Measurements from ENCODE around the gene WDFY2. TPM values are rescaled to one million over a fixed set of nuclear protein-coding genes. Genes with fewer than 3 reads are reported as not detected.
A peak's percentile ranks its signal among the peaks of the same experiment; 100 is the strongest.
"Not testable (repeated sequence)": the region's sequence is repeated elsewhere in the genome, so short reads cannot be mapped to it uniquely, and the experiment has no call there.

WDFY2 gene
- total RNA-seq, 1 experiment from 2014 or later = 5.3 TPM

- DNase-seq (ENCODE audit: low spot score) = no peak
Measured at GRCh38 chr13:51562011-51562671, 22.1 kb upstream of the WDFY2 start.

GRCh38 chr13:51564252-51564651 lies 20.0 kb upstream of the WDFY2 start:
- peak; percentile 63 for DNase-seq (ENCODE audit: low spot score)

GRCh38 chr13:51564671-51565070 lies 19.6 kb upstream of the WDFY2 start:
- DNase-seq (ENCODE audit: low spot score) = no peak

GRCh38 chr13:51569001-51569400 lies 15.3 kb upstream of the WDFY2 start:
- DNase-seq (ENCODE audit: low spot score) = not testable (repeated sequence)

GRCh38 chr13:51576754-51577153 lies 7.5 kb upstream of the WDFY2 start:
- DNase-seq (ENCODE audit: low spot score) = no peak

GRCh38 chr13:51577690-51578089 lies 6.6 kb upstream of the WDFY2 start:
- peak; percentile 42 for DNase-seq (ENCODE audit: low spot score)

GRCh38 chr13:51579676-51580075 lies 4.6 kb upstream of the WDFY2 start:
- no peak for DNase-seq (ENCODE audit: low spot score)

GRCh38 chr13:51581148-51581820 lies 3.0 kb upstream of the WDFY2 start:
- no peak for DNase-seq (ENCODE audit: low spot score)

- no peak for DNase-seq (ENCODE audit: low spot score)
Measured at GRCh38 chr13:51583469-51583874, 790 bp upstream of the WDFY2 start.

- peak; percentile 75 for DNase-seq (ENCODE audit: low spot score)
Measured at GRCh38 chr13:51584731-51585672, 740 bp downstream of the WDFY2 start.

- DNase-seq (ENCODE audit: low spot score) = no peak
Measured at GRCh38 chr13:51585696-51586095, 1.4 kb downstream of the WDFY2 start.

GRCh38 chr13:51587372-51587771 lies 3.1 kb downstream of the WDFY2 start:
- no peak for DNase-seq (ENCODE audit: low spot score)

- no peak for DNase-seq (ENCODE audit: low spot score)
Measured at GRCh38 chr13:51588406-51588949, 4.2 kb downstream of the WDFY2 start.

GRCh38 chr13:51589793-51590192 lies 5.5 kb downstream of the WDFY2 start:
- DNase-seq (ENCODE audit: low spot score) = no peak

- no peak for DNase-seq (ENCODE audit: low spot score)
Measured at GRCh38 chr13:51590231-51590970, 6.1 kb downstream of the WDFY2 start.

GRCh38 chr13:51590971-51591627 lies 6.8 kb downstream of the WDFY2 start:
- peak; percentile 56 for DNase-seq (ENCODE audit: low spot score)

GRCh38 chr13:51591938-51592337 lies 7.7 kb downstream of the WDFY2 start:
- DNase-seq (ENCODE audit: low spot score) = not testable (repeated sequence)

- DNase-seq (ENCODE audit: low spot score) = no peak
Measured at GRCh38 chr13:51594432-51594831, 10.2 kb downstream of the WDFY2 start.

- no peak for DNase-seq (ENCODE audit: low spot score)
Measured at GRCh38 chr13:51595416-51595815, 11.2 kb downstream of the WDFY2 start.

GRCh38 chr13:51596541-51596940 lies 12.3 kb downstream of the WDFY2 start:
- no peak for DNase-seq (ENCODE audit: low spot score)
